Muscle of arm (tissue), 12 donors: ENCODE results near the gene FTMT. TPM values are rescaled to one million over a fixed set of nuclear protein-coding genes. Genes with fewer than 3 reads are reported as not detected.

ENCODE experiments used
- polyA plus RNA-seq, 12 donors: library from polyadenylated mRNA; unstranded; fragments of 120-200 nt; gene quantifications; one replicate each; pipeline ENCODE4 v1.2.1, GENCODE V29; 2013; ENCODE audit not compliant: insufficient read length in 12 of 12

FTMT gene
- polyA plus RNA-seq, 12 donors, result not detected

Other genes starting within 250 kb of the FTMT start
- 10 to 100 TPM in 10 of 12 donors, 1 to 10 TPM in 1, not detected in 1; 8.5 to 15.3 (median 13.2) TPM for gene SRFBP1, start 110.1 kb downstream of the FTMT start, polyA plus RNA-seq
- 100 to 1,000 TPM in 3 of 12 donors, 10 to 100 TPM in 8, not detected in 1; 40.3 to 181 (median 80.5) TPM for gene LOX, start 226.4 kb downstream of the FTMT start, polyA plus RNA-seq